Osteoblast (primary cell): ENCODE results near the gene SALL1. TPM values are rescaled to one million over a fixed set of nuclear protein-coding genes. Genes with fewer than 3 reads are reported as not detected.

Experiments
- DNase-seq: peaks from one replicate; pipeline ENCODE4 v3.0.0; 2011; ENCODE audit warnings: low spot score, mixed read lengths; ENCODE audit not compliant: insufficient read length; ENCODE audit errors: missing footprints
- H2AFZ ChIP-seq: 2 replicates; pipeline ENCODE4 v1.6.0; 2011; ENCODE audit warnings: mild to moderate bottlenecking, low read length
- H3K27ac ChIP-seq: 2 replicates; pipeline ENCODE4 v1.5.1; 2011; ENCODE audit warnings: mild to moderate bottlenecking, low read depth, low read length, moderate library complexity
- H3K27me3 ChIP-seq: 2 replicates; pipeline ENCODE4 v1.6.0; 2012; ENCODE audit warnings: mild to moderate bottlenecking, control low read depth, inconsistent platforms, low read length, moderate library complexity; ENCODE audit not compliant: insufficient read depth
- H3K36me3 ChIP-seq: 2 replicates; pipeline ENCODE4 v1.5.1; 2011; ENCODE audit warnings: mild to moderate bottlenecking, low read length, control low read depth, moderate library complexity; ENCODE audit not compliant: insufficient read depth
- H3K4me1 ChIP-seq: 2 replicates; pipeline ENCODE4 v1.5.1; 2011; ENCODE audit warnings: mild to moderate bottlenecking, low read length, control low read depth, moderate library complexity; ENCODE audit not compliant: insufficient read depth
- H3K4me2 ChIP-seq: 2 replicates; pipeline ENCODE4 v1.6.0; 2011; ENCODE audit warnings: mild to moderate bottlenecking, low read length; ENCODE audit not compliant: insufficient read depth
- H3K4me3 ChIP-seq: fragments of 200-600 bp; sonication (generic); 3 replicates; pipeline ENCODE4 v1.5.1; 2012; ENCODE audit warnings: mild to moderate bottlenecking, low read length, inconsistent platforms; ENCODE audit not compliant: insufficient read depth
- H3K79me2 ChIP-seq: 2 replicates; pipeline ENCODE4 v1.6.0; 2012; ENCODE audit warnings: mild to moderate bottlenecking, low read length, control low read depth, inconsistent platforms; ENCODE audit not compliant: insufficient read depth
- H3K9me3 ChIP-seq: 2 replicates; pipeline ENCODE4 v1.5.1; 2011; ENCODE audit warnings: low read depth, low read length, control low read depth
- H4K20me1 ChIP-seq: 2 replicates; pipeline ENCODE4 v1.6.0; 2012; ENCODE audit warnings: mild to moderate bottlenecking, low read length, control low read depth; ENCODE audit not compliant: insufficient read depth
- total RNA-seq: library from RNA; depleted of rRNA; stranded (reverse); fragments of >200 nt; gene quantifications from 2 replicates; pipeline ENCODE4 v1.2.3, GENCODE V29; 2012
- TF ChIP-seq, protein P1 (sequence below): IDR thresholded peaks from 2 replicates; pipeline ENCODE4 v1.5.1; 2011; ENCODE audit warnings: mild to moderate bottlenecking, low read depth, low read length, moderate library complexity; ENCODE audit errors: extremely low read depth

SALL1 gene
- total RNA-seq, 1 donor = under 0.01 TPM

DNA sequence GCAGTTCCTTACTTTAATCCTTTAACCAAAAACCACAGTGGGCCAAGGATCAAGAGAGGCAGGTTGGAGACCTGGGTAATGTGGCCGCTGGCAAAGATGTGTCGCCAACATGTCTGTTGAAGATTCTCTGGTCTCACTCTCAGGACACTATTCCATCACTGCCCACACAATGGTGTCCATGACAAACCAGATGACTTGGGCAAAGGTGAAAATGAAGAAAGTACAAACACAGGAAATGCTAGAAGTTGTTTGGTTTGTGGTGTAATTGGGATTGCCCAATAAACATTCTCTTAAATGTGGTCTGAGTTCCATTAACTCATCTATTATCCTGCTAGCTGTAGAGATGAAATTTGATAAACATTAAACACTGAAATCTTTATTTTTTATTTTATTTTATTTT is 43.3 kb downstream of the SALL1 start:
- H3K4me1 ChIP-seq = no peaks in the 10 kb centered on the region
- peaks cover 2% of the 10 kb centered on the region for H3K9me3 ChIP-seq
- no peaks in the 10 kb centered on the region for H3K27me3 ChIP-seq
- H4K20me1 ChIP-seq = no peaks in the 10 kb centered on the region
- no peak overlapping the region for H3K27ac ChIP-seq
- H3K4me2 ChIP-seq = no peak overlapping the region
- H3K4me3 ChIP-seq = no peak overlapping the region
- no peaks in the 10 kb centered on the region for H3K79me2 ChIP-seq
- no peak overlapping the region for H2AFZ ChIP-seq
- no peak for DNase-seq
- TF ChIP-seq, protein P1, sequence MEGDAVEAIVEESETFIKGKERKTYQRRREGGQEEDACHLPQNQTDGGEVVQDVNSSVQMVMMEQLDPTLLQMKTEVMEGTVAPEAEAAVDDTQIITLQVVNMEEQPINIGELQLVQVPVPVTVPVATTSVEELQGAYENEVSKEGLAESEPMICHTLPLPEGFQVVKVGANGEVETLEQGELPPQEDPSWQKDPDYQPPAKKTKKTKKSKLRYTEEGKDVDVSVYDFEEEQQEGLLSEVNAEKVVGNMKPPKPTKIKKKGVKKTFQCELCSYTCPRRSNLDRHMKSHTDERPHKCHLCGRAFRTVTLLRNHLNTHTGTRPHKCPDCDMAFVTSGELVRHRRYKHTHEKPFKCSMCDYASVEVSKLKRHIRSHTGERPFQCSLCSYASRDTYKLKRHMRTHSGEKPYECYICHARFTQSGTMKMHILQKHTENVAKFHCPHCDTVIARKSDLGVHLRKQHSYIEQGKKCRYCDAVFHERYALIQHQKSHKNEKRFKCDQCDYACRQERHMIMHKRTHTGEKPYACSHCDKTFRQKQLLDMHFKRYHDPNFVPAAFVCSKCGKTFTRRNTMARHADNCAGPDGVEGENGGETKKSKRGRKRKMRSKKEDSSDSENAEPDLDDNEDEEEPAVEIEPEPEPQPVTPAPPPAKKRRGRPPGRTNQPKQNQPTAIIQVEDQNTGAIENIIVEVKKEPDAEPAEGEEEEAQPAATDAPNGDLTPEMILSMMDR = no peak
- no peaks in the 10 kb centered on the region for H3K36me3 ChIP-seq

DNA sequence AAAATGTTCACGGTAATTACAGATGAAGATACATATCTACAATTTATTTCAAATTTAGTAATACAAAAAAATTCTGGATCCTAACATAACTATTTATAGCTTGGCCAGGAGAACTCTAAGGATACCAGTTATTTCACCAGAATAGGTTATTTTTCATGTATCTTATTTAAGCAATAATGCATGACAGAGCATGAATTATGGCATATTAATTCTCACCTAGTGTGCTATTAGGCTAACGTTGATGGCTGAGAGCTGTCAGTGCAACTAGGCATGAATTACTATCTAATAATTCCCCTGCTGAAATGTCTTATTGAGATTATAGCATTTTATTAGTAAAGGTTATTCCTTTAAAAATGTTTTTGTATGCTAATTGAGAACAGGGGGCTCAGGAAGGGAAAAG is 44.5 kb downstream of the SALL1 start:
- Histone ChIP-seq H3K79me2 (no peaks in the 10 kb centered on the region), H3K27ac (no peak overlapping the region), H4K20me1 (no peaks in the 10 kb centered on the region), H2AFZ (no peak overlapping the region), H3K4me1 (no peaks in the 10 kb centered on the region), H3K4me2 (no peak overlapping the region), H3K4me3 (no peak overlapping the region), H3K36me3 (no peaks in the 10 kb centered on the region), H3K9me3 (peaks cover 2% of the 10 kb centered on the region), H3K27me3 (no peaks in the 10 kb centered on the region)
- TF ChIP-seq, protein P1 = no peak
- DNase-seq = no peak

DNA sequence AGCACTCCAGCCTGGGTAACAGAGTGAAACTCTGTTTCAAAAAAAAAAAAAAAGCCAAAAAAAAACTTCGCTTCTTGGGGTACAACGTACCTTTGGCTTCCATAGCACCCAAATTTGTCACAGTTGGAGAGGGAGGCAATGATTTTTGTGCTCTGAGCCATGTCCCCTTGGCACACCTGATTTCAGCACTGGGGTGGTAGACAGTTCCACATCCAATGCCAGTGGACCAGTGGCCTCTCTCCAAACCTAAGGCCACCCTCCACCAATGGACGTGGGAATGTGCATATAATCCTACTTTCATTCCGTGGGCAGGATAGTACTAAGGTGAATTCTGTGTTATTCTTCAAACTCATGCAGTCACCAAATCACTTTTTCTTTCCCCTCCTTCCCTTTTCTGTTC is 47.5 kb downstream of the SALL1 start:
- no peaks in the 10 kb centered on the region for H3K27me3 ChIP-seq
- no peak overlapping the region for H2AFZ ChIP-seq
- no peak overlapping the region for H3K27ac ChIP-seq
- H3K4me3 ChIP-seq = no peak overlapping the region
- no peaks in the 10 kb centered on the region for H3K79me2 ChIP-seq
- H3K4me1 ChIP-seq = no peaks in the 10 kb centered on the region
- no peaks in the 10 kb centered on the region for H3K36me3 ChIP-seq
- H4K20me1 ChIP-seq = no peaks in the 10 kb centered on the region
- DNase-seq = no peak
- H3K4me2 ChIP-seq = no peak overlapping the region
- TF ChIP-seq, protein P1 = no peak
- H3K9me3 ChIP-seq = peaks cover 2% of the 10 kb centered on the region

DNA sequence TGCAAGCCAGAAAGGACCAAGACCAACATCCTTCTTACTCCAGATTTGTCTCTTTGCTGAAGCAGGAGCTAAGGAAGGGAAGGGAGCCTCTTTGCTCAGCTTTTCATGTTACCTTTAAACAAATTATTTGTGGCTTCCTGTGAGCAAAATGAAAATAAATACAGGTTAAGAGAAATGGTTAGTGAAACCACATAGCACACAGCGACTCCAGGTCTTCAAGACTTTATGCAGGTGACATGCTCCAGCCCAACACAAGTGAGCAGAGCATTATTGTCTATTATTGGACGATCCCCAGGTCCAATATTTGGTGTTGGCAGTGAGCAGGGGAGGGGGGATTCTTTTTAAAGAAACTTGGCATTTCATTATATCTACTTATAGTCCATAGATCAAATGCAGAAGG is 53.3 kb downstream of the SALL1 start:
- H3K27me3 ChIP-seq = no peaks in the 10 kb centered on the region
- no peaks in the 10 kb centered on the region for H3K9me3 ChIP-seq
- H2AFZ ChIP-seq = no peak overlapping the region
- no peaks in the 10 kb centered on the region for H3K79me2 ChIP-seq
- H4K20me1 ChIP-seq = no peaks in the 10 kb centered on the region
- H3K36me3 ChIP-seq = no peaks in the 10 kb centered on the region
- H3K4me2 ChIP-seq = no peak overlapping the region
- H3K4me3 ChIP-seq = no peak overlapping the region
- no peak for DNase-seq
- TF ChIP-seq, protein P1 = no peak
- no peaks in the 10 kb centered on the region for H3K4me1 ChIP-seq
- no peak overlapping the region for H3K27ac ChIP-seq
